DND-41 (cell line): ENCODE data around the gene EXOC4.

Experiments
- CTCF ChIP-seq: IDR thresholded peaks from 2 replicates; pipeline ENCODE4 v1.5.1; 2012; ENCODE audit warnings: borderline replicate concordance, low read length, moderate library complexity, mild to moderate bottlenecking; ENCODE audit not compliant: poor library complexity, severe bottlenecking; ENCODE audit errors: extremely low read depth
- EZH2 ChIP-seq: IDR thresholded peaks from 3 replicates; pipeline ENCODE4 v1.6.1; 2012; ENCODE audit warnings: borderline replicate concordance, low read depth, mild to moderate bottlenecking, moderate library complexity, low read length, inconsistent platforms; ENCODE audit not compliant: severe bottlenecking

DNA sequence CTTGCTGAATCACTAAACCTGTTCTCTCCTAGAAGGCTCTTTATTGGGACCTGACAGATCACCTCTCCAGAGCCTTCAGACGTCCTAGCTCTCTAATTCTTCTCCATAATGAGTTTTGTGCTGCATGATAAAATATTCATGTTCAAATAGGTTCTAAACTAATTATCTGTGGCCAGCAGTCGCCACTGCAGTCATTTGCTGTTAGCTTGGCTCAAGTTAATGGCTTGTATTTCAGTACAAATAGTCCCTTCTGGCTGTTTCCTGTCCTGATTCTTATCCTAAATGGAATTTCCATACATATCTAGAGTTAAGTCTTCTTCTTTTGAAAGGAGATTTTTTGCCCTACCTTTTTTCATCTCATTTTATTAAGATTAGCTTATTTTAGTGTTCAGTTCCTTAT is 303.2 kb downstream of the EXOC4 start:
- TF ChIP-seq CTCF, result no peak
- TF ChIP-seq EZH2, result no peak
